Chondrocyte (in vitro differentiated cells): ENCODE results near the gene PRKAG2. TPM values are rescaled to one million over a fixed set of nuclear protein-coding genes. Genes with fewer than 3 reads are reported as not detected.

ENCODE experiments used
- DNase-seq: peaks from one replicate; pipeline ENCODE4 v3.0.0; 2021; ENCODE audit warnings: mixed read lengths, low spot score
- H3K27ac Mint-ChIP-seq: one replicate; pipeline ENCODE4 v1.8.0; 2021; ENCODE audit warnings: mild to moderate bottlenecking, moderate library complexity, mixed read lengths; ENCODE audit not compliant: unreplicated experiment
- H3K27me3 Mint-ChIP-seq: 2 replicates; pipeline ENCODE4 v1.8.0; 2021; ENCODE audit warnings: low read depth, mixed read lengths
- H3K36me3 Mint-ChIP-seq: 2 replicates; pipeline ENCODE4 v1.8.0; 2021; ENCODE audit warnings: low read depth, mixed read lengths
- H3K4me1 Mint-ChIP-seq: 2 replicates; pipeline ENCODE4 v1.8.0; 2021; ENCODE audit warnings: low read depth, mild to moderate bottlenecking, mixed read lengths
- H3K4me3 Mint-ChIP-seq: one replicate; pipeline ENCODE4 v1.8.0; 2021; ENCODE audit warnings: mild to moderate bottlenecking, moderate library complexity, mixed read lengths; ENCODE audit not compliant: unreplicated experiment
- H3K9me3 Mint-ChIP-seq: 2 replicates; pipeline ENCODE4 v1.8.0; 2021; ENCODE audit warnings: low read depth, mixed read lengths
- CTCF ChIP-seq: fragments of 200-600 bp; sonication (generic); IDR thresholded peaks from 2 replicates; pipeline ENCODE4 v1.5.0; 2021; ENCODE audit warnings: antibody characterized with exemption, mild to moderate bottlenecking, moderate library complexity
- total RNA-seq: library from RNA; stranded (reverse); gene quantifications from 3 replicates; pipeline ENCODE4 v1.2.1, GENCODE V29; 2021

Gene PRKAG2
- total RNA-seq, 1 donor from 2014 or later = 35.4 TPM

GRCh38 chr7:151796871-151797537, 79.9 kb downstream of the PRKAG2 start:
- no peak for TF ChIP-seq CTCF
- no peak overlapping the region for H3K4me3 Mint-ChIP-seq
- H3K9me3 Mint-ChIP-seq = no peaks in the 10 kb centered on the region
- peaks cover 4% of the 10 kb centered on the region for H3K27me3 Mint-ChIP-seq
- H3K4me1 Mint-ChIP-seq = no peaks in the 10 kb centered on the region
- H3K36me3 Mint-ChIP-seq = no peaks in the 10 kb centered on the region
- peak; percentile 69 for DNase-seq
- no peak overlapping the region for H3K27ac Mint-ChIP-seq

GRCh38 chr7:151796091-151796870, 80.6 kb downstream of the PRKAG2 start:
- Mint-ChIP-seq H3K4me1 (no peaks in the 10 kb centered on the region), H3K27me3 (peaks cover 1% of the 10 kb centered on the region), H3K9me3 (no peaks in the 10 kb centered on the region), H3K4me3 (no peak overlapping the region), H3K27ac (no peak overlapping the region), H3K36me3 (no peaks in the 10 kb centered on the region)
- no peak for TF ChIP-seq CTCF
- peak; percentile 57 for DNase-seq

- no peak overlapping the region for H3K4me3 Mint-ChIP-seq
- H3K27me3 Mint-ChIP-seq = peaks cover 1% of the 10 kb centered on the region
Observed at GRCh38 chr7:151795168-151795811, 81.6 kb downstream of the PRKAG2 start.

GRCh38 chr7:151794508-151795167, 82.3 kb downstream of the PRKAG2 start:
- Mint-ChIP-seq H3K27me3 (peaks cover 1% of the 10 kb centered on the region), H3K27ac (no peak overlapping the region), H3K9me3 (no peaks in the 10 kb centered on the region), H3K4me1 (no peaks in the 10 kb centered on the region), H3K4me3 (no peak overlapping the region), H3K36me3 (no peaks in the 10 kb centered on the region)
- no peak for TF ChIP-seq CTCF
- peak; percentile 69 for DNase-seq

More at GRCh38 chr7:151795168-151795811, 81.6 kb downstream of the PRKAG2 start:
- TF ChIP-seq CTCF = no peak
- DNase-seq = peak; percentile 69
- no peaks in the 10 kb centered on the region for H3K36me3 Mint-ChIP-seq
- H3K4me1 Mint-ChIP-seq = no peaks in the 10 kb centered on the region
- H3K9me3 Mint-ChIP-seq = no peaks in the 10 kb centered on the region
- no peak overlapping the region for H3K27ac Mint-ChIP-seq
